Mammary epithelial cell (primary cell): Measurements from ENCODE around the gene LACTBL1.
A peak's percentile ranks its signal among the peaks of the same experiment; 100 is the strongest.

ENCODE experiments used
- CTCF ChIP-seq, 2 donors: IDR thresholded peaks in 1 of 2; conservative IDR thresholded peaks in 1 of 2; 2 replicates each; pipeline ENCODE4 v1.5.1; 2011 to 2012; ENCODE audit warnings: inconsistent platforms in 2 of 2, low read length in 2 of 2, mild to moderate bottlenecking in 2 of 2, control low read depth in 1 of 2, low read depth in 1 of 2; ENCODE audit not compliant: insufficient read depth in 1 of 2; ENCODE audit errors: extremely low read depth in 1 of 2
- EZH2 ChIP-seq: IDR thresholded peaks from 2 replicates; pipeline ENCODE4 v1.6.1; 2012; ENCODE audit warnings: low read length, inconsistent platforms, borderline replicate concordance

GRCh38 chr1:22930240-22930912 lies 42.3 kb downstream of the LACTBL1 start:
- TF ChIP-seq EZH2 (no peak), CTCF (conservative IDR thresholded peaks at IDR 0.05 in 1 of 2, IDR thresholded peaks at IDR 0.05 in 1 of 2; ENCODE audit: extremely low read depth in 1 of 2, insufficient read depth in 1 of 2, low read depth in 1 of 2, low read length in 2 of 2) (peak; percentile 67 to 82)
